ENCODE measurements around the gene ANGPTL5.
A peak's percentile ranks its signal among the peaks of the same experiment; 100 is the strongest.

ANGPTL5 gene

DNA sequence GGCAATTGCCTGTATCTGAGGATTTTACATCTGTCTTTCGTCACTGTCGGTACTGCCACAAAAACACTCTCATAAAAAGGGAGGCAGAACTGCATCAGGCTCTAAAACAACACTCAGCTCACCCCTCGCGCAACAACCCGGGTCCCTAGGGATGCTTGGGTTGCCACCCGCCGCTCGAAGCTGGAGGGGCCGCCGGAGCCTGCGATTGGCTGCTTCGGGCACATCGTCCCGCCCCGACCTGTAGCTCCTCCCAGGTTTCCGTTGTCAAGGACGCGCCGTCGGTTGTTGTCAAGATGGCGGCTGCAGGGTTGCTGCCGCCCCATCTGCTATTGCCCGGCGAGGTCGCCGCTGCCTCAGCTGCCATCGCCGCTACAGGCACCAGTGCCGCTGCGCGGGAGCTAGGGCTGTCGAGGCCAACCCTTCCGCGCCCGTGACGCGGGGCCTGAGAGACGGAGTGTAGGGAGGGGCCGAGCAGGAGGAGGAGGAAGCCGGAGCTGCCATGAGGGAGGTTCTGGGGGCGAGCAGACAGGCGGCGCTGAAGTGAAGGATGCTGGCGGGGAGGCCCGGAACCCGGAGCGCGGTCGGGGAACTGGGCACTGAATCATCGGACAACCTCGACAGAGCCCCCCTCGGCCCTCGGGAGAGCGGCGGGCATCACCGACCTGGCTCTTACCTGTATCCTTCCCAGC, 1.4 kb downstream of the ANGPTL5 start, which contains the start of gene CEP126:
CEP126 (plus strand) TSS at position 273 of the 689 bp plus-strand sequence; CDS start at position 548, 275 bp downstream.
- TF ChIP-seq, protein P1, sequence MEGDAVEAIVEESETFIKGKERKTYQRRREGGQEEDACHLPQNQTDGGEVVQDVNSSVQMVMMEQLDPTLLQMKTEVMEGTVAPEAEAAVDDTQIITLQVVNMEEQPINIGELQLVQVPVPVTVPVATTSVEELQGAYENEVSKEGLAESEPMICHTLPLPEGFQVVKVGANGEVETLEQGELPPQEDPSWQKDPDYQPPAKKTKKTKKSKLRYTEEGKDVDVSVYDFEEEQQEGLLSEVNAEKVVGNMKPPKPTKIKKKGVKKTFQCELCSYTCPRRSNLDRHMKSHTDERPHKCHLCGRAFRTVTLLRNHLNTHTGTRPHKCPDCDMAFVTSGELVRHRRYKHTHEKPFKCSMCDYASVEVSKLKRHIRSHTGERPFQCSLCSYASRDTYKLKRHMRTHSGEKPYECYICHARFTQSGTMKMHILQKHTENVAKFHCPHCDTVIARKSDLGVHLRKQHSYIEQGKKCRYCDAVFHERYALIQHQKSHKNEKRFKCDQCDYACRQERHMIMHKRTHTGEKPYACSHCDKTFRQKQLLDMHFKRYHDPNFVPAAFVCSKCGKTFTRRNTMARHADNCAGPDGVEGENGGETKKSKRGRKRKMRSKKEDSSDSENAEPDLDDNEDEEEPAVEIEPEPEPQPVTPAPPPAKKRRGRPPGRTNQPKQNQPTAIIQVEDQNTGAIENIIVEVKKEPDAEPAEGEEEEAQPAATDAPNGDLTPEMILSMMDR (IDR thresholded peaks at IDR 0.05; ENCODE audit: low read depth, low read length), result peak; percentile 58
- DNase-seq (ENCODE audit: extremely low read depth, low read depth), result peak; percentile 89

DNA sequence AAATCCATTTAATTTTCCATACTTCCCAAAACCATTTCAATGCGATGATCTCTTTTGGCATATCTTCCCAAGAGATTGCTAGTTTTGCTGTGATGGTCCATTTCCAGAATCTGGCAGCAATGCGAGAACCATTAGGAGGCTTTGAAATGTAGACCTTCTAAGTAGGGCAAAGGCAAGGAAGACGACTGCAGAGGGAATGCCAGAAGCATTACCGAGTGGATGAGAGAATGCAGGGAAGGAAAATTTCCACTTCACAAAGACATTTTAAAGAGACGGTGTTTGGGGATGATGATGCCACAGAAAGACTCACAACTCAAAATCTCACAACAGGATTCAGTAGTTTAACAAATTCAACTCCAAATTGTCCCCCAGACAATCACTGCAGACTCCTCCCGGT, 2.0 kb downstream of the ANGPTL5 start:
- peak; percentile 36 for DNase-seq (ENCODE audit: extremely low read depth, low read depth)
- TF ChIP-seq, protein P1 (IDR thresholded peaks at IDR 0.05; ENCODE audit: low read depth, low read length), result no peak

DNA sequence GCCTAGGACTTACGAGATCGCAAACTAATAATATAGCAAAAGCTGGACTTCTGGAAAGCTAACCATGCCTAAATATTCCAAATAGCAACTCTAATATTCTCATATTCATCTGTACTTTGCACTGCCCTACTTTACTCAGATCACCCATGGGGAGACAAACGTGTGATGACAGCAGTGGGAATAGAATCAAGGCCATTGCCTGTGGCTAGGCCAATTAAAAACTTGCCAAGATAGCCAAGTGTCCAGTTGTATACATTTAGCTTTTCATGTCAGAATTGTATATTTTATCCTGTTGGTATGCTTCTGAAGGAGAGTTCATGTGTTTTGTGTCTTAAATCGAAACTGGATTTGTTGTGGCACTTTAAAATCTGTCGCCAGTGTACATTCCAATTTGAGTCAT, 2.7 kb downstream of the ANGPTL5 start:
- DNase-seq (ENCODE audit: extremely low read depth, low read depth), result no peak
- TF ChIP-seq, protein P1 (IDR thresholded peaks at IDR 0.05; ENCODE audit: low read depth, low read length), result no peak

DNA sequence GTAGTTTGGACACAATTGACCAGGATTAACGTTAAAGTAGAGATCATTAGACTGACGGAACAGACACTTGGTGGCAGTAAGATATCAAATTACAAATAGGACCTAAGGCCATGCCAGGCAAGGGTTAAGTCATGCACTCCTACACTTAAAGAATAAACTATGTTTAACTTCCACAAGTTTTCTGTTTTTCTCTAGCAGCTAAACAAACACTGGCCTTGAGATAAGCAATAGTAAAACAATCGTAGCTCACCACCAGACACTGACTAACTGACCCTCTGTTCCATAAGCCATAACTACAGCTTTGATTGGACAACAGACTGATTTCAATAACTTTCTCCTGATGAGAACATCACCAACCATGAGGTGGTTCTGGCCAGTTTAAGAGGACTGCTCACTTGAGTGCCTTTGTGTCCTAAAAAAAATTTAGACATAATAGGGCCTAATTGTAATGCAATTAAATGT, 3.5 kb downstream of the ANGPTL5 start:
- no peak for DNase-seq (ENCODE audit: extremely low read depth, low read depth)
- TF ChIP-seq, protein P1 (IDR thresholded peaks at IDR 0.05; ENCODE audit: low read depth, low read length), result no peak

DNA sequence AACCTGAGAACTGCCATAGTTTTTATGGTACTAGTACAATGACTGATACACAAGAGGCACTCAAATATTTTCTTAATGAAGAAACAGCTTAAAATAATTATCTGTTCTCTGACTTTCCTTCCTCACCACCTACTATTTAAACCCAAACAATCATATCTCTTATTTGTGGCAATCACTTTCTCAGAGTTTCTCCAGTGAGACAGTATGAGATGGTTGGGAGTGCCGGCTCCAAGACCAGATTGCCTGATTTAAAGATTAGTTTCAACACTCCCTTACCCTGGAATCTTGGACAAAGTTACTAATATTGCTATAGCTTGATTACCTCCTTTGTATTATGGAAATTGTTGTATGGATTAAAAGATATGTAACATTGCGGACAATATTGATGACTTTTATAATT, 7.2 kb downstream of the ANGPTL5 start:
- TF ChIP-seq, protein P1 (IDR thresholded peaks at IDR 0.05; ENCODE audit: low read depth, low read length), result no peak
- DNase-seq (ENCODE audit: extremely low read depth, low read depth), result no peak

DNA sequence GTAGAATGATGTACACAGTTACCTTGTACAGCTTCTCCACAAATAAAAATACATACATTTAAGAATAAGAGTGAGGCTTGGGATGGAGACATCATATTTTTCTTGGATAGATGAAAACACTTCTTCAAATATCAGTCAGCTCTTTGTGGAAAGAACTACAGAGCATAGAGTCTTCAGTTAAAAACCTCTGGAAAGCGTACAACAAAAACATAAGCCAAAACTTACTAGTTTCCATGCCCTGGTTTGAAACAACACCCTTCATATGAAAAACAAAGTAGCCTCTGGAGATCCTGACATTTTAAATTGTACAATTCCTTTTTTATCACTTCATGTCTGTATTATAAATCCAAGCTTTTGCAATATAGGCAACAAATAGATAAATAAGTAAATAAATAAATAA, 8.5 kb downstream of the ANGPTL5 start:
- DNase-seq (ENCODE audit: extremely low read depth, low read depth), result no peak
- TF ChIP-seq, protein P1 (IDR thresholded peaks at IDR 0.05; ENCODE audit: low read depth, low read length), result no peak

DNA sequence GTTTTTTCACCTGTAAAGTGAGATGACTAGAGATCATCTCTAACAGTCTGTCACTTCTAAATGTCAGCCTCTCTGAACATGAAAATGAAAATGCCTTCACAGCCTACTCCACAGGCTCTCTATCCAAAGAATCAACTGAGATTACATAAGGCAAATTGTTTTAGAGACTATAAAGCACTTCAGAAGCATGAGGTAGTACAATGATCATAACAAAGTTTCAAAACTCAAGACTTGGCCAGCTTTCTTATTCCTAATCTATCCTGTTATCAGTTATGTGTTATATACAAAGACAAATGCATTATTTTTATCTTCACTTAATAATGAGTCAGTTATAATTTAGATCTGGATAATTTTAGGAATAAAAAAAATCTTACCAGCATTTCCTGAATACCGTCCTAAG, 21.8 kb downstream of the ANGPTL5 start:
- TF ChIP-seq, protein P1 (IDR thresholded peaks at IDR 0.05; ENCODE audit: low read depth, low read length), result no peak
- no peak for DNase-seq (ENCODE audit: extremely low read depth, low read depth)

All from AG09319 (cell line).